ENCODE data around the gene LTB4R2.

Gene LTB4R2

GRCh38 chr14:24299255-24300191 lies 10.4 kb upstream of the LTB4R2 start, which contains the start of the genes DHRS1 and NOP9:
Gene DHRS1, minus strand, starts transcription at chr14:24299780. Its CDS starts 674 bp downstream, at chr14:24299106.
Gene NOP9, plus strand, starts transcription at chr14:24299850. Its CDS starts 105 bp downstream, at chr14:24299955.
- peak; percentile 72 for DNase-seq

- no peak for DNase-seq
Measured at GRCh38 chr14:24300326-24300980, 9.5 kb upstream of the LTB4R2 start.

DNA sequence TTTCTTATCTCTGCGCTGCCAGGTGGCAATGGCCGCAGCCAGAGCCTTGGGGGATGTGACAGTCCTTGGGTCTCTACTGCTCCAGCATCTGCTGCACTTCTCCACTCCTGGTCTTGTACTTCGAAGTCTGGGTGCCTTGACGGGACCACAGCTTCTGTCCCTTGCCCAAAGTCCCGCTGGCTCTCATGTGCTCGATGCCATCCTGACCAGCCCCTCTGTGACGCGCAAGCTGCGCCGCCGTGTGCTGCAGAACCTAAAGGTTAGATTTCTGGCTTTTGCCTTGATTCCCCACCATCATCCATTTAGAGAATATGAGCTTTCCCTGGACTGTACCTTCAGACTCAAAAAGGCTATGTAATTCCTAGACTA lies 5.9 kb upstream of the LTB4R2 start:
- no peak for DNase-seq

GRCh38 chr14:24307156-24307574 lies 2.8 kb upstream of the LTB4R2 start:
- no peak for DNase-seq

- DNase-seq: peak; percentile 23
Measured at GRCh38 chr14:24307575-24308341, 2.2 kb upstream of the LTB4R2 start, which contains the start of gene CIDEB. Gene CIDEB, minus strand, starts transcription at chr14:24307977. Its CDS starts 119 bp downstream, at chr14:24307858.

GRCh38 chr14:24308342-24309124 lies 1.4 kb upstream of the LTB4R2 start:
- no peak for DNase-seq

GRCh38 chr14:24310265-24310645 lies 315 bp downstream of the LTB4R2 start:
- no peak for DNase-seq

DNA sequence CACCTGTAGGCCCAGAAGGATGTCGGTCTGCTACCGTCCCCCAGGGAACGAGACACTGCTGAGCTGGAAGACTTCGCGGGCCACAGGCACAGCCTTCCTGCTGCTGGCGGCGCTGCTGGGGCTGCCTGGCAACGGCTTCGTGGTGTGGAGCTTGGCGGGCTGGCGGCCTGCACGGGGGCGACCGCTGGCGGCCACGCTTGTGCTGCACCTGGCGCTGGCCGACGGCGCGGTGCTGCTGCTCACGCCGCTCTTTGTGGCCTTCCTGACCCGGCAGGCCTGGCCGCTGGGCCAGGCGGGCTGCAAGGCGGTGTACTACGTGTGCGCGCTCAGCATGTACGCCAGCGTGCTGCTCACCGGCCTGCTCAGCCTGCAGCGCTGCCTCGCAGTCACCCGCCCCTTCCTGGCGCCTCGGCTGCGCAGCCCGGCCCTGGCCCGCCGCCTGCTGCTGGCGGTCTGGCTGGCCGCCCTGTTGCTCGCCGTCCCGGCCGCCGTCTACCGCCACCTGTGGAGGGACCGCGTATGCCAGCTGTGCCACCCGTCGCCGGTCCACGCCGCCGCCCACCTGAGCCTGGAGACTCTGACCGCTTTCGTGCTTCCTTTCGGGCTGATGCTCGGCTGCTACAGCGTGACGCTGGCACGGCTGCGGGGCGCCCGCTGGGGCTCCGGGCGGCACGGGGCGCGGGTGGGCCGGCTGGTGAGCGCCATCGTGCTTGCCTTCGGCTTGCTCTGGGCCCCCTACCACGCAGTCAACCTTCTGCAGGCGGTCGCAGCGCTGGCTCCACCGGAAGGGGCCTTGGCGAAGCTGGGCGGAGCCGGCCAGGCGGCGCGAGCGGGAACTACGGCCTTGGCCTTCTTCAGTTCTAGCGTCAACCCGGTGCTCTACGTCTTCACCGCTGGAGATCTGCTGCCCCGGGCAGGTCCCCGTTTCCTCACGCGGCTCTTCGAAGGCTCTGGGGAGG lies 985 bp downstream of the LTB4R2 start, which contains the start of gene LTB4R:
Gene LTB4R, plus strand, starts transcription at position 857 of the 959 bp plus-strand sequence. CDS start 4,150 bp downstream, outside the sequence.
- DNase-seq: no peak

GRCh38 chr14:24311837-24312615 lies 2.1 kb downstream of the LTB4R2 start:
- no peak for DNase-seq

- DNase-seq: no peak
Measured at GRCh38 chr14:24312736-24313507, 3.0 kb downstream of the LTB4R2 start.

DNA sequence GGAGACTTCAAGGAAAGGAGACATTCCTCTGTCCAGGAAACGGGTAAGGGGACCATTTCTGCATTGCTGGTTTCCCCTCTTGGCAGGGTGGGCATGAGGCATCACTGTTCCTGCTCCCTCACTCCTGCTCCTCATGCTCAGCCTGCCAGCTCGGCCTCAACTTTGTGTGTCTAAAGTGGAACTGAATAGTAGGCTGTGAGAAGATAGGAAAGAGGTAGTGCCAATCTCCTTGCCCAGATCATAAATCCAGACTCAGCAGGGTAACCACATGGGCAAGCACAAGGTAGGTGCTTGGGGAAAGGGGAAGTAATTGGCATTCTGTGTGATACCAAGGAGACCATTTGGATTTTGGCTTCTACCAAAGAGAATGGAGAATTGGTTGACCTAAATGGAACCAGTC lies 4.0 kb downstream of the LTB4R2 start:
- no peak for DNase-seq

DNA sequence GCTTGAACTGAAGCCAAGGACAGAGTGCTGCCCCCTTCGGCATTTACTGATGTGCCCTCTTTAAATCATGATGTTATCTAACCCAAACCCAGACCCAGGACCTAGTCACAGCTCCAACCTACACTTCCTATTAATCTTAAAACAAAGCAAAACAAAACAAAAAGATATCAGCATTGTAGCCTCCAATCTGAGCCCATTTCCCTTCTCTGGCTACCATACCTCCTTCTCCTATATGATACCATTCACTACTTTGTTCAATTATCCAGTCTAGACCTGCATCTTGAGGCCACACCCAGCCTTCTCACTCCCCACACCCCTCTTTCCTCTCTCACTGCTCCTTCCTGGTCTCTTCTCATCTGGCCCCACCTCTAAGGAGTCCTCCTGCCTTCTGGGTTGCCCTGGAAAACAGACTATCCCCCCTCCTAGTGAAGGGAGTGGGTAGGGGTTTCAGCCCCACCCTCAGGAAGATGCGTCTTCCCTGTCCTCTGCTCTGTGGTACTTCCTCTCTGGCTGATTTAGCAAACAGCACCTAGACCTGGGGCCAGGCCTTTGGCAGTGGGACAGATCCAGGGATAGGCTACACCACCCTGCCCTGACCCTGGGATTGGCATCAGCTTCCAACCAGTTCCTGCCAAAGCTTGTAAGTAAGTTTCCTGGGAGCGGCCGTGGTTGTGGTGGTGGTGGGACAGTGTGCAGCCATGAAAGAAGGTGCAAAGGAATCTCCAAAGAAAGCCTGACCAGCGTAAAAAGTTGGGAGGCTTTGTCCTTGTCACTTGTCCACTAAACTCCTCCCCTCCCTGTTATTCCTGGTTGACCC lies 4.6 kb downstream of the LTB4R2 start:
- DNase-seq: no peak

DNA sequence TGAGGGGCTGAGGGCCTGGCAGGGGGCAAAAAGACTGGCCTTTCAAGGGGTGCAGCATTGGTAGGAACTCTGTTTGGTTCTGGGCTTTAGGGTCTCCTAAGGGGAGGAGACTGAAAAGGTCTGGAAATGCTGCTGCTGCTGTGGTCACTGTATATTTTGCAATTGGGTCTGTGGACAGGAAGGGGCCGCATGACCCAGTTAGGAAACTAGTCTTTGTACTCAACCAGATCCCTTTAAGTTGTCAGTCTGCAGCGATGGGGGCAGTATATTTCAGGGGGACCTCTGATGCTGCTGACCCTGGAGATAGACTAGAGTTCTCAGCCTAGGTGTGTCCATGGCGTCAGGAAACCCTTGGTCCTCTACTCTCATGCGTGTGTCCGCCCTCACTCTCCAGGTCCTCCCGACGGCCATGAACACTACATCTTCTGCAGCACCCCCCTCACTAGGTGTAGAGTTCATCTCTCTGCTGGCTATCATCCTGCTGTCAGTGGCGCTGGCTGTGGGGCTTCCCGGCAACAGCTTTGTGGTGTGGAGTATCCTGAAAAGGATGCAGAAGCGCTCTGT lies 5.4 kb downstream of the LTB4R2 start:
- DNase-seq: no peak

DNA sequence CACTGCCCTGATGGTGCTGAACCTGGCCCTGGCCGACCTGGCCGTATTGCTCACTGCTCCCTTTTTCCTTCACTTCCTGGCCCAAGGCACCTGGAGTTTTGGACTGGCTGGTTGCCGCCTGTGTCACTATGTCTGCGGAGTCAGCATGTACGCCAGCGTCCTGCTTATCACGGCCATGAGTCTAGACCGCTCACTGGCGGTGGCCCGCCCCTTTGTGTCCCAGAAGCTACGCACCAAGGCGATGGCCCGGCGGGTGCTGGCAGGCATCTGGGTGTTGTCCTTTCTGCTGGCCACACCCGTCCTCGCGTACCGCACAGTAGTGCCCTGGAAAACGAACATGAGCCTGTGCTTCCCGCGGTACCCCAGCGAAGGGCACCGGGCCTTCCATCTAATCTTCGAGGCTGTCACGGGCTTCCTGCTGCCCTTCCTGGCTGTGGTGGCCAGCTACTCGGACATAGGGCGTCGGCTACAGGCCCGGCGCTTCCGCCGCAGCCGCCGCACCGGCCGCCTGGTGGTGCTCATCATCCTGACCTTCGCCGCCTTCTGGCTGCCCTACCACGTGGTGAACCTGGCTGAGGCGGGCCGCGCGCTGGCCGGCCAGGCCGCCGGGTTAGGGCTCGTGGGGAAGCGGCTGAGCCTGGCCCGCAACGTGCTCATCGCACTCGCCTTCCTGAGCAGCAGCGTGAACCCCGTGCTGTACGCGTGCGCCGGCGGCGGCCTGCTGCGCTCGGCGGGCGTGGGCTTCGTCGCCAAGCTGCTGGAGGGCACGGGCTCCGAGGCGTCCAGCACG lies 6.1 kb downstream of the LTB4R2 start:
- peak; percentile 20 for DNase-seq

- no peak for DNase-seq
Measured at GRCh38 chr14:24316597-24316950, 6.6 kb downstream of the LTB4R2 start.

DNA sequence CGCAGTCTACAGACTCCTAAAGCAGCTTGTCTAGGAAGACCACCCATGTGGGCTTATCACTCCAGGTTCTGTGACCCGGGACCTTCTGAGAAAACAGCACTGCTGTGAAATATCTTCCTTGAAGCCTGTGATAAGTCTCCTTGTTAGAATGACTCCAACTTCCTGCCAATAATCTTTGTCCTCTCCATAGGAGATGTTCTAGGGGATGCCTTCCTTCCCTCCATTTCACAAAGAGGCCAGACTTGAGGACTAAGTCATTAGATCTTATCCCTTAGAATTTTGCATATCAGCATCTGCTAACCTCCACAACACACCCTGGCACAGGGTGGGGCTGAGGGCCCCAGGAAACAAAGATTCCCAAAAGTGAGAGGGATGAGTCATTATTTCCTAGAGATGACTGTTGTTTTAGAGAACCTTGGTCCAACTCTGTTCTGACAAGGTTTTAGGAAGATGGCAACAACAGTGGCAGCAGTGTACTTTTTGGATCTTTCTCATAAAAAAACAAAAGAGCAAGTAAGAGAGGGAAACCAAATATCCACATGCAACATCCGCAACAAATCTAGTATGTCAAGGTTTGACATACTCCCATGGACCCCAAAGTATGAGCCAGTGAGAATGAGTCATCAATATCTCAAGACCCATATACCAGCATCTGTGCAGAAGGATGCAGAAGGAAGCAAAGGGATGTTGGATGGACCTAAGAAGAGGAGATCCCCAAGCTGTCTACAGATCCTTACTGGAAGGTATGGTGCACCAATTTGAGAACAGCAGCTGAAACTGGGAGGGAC lies 7.4 kb downstream of the LTB4R2 start:
- no peak for DNase-seq
